ENCODE results near the gene ZNF48. TPM values are rescaled to one million over a fixed set of nuclear protein-coding genes. Genes with fewer than 3 reads are reported as not detected.

Gene ZNF48
- total RNA-seq, 2 donors from 2014 or later = 5.6 to 8.4 TPM

GRCh38 chr16:30398661-30399434, 3.6 kb downstream of the ZNF48 start:
- no peak for ATAC-seq
- no peak for DNase-seq
- intact Hi-C loops (cut with DNase I, micrococcal nuclease) = no loop called here

GRCh38 chr16:30399435-30400186, 4.4 kb downstream of the ZNF48 start:
- intact Hi-C loops (cut with DNase I, micrococcal nuclease) = no loop called here

DNA sequence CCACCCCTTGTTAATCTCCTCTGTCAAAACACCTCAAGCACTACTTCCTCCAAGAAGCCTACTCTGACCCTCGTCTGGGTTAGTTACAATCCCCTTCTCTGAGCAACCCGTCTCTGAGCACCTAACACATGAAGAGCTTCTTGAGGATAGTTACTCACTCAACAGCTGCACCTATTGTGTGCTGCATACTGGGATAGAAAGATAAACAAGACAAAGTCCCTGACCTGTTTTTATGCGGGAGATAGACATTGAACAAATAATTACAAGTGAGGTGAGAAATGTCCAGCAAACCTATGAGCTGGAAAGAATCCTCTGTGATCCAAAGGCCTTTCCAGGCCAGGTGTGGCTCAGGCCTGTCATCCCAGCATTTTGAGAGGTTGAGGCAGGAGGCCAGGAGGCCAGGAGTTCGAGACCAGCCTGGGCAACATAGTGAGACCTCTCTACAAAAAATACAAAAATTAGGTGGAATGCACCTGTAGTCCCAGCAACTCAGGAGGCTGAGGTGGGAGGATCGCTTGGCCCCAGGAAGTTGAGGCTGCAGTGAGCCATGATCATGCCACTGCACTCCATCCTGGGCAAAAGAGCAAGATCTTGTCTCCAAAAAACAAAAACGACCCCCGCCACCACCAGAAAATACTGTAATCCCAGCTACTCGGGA, 6.7 kb downstream of the ZNF48 start:
- ATAC-seq = peak; percentile 47
- intact Hi-C loops (cut with DNase I, micrococcal nuclease) = no loop called here
- DNase-seq = no peak

More at GRCh38 chr16:30399435-30400186, 4.4 kb downstream of the ZNF48 start:
- ATAC-seq = no peak
- DNase-seq = no peak

GRCh38 chr16:30406795-30407101, 11.5 kb downstream of the ZNF48 start:
- intact Hi-C loops (cut with DNase I, micrococcal nuclease) = no loop called here
- ATAC-seq (no peak), DNase-seq (no peak)

DNA sequence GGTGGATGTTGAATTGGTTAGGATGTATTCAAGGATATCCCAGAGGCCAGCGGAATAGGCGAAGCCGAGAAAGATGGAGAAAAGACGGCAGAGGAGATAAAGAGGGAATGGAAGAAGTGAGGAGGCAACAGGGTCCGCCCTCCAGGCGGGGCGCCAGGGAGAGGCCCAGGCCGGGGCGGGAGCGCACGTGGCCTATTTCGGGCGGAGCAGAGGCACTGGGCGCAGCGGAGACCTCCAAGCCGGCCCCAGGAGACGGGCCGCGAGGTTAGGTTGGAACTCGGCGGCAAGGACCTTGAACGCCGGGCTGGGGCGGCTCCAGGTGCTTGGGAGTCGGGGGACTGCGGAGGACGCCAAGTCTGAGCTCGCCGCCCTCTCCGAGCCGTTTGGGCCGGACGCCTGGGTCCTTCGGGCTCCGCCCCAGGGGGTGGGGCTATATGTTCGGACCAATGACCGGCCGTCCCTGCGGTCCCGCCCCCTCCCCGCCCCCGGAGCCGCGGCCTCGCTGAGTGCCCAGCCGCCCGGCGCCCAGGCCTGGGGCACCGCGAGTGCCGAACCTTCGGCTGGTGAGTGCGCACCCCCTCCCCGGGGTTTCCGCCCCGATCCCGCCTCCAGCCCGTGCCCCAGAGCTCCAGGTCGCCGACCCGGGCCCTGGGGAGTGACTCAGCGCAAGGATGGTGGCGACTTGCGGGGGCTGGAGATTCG, 12.0 kb downstream of the ZNF48 start, which contains the start of gene ZNF771:
TSS of gene ZNF771 (plus strand) at position 505 of the 702 bp plus-strand sequence. CDS start 448 bp downstream, outside the sequence.
- DNase-seq = peak; percentile 94 to 99
- intact Hi-C loops (cut with DNase I, micrococcal nuclease) = no loop called here
- peak; percentile 95 for ATAC-seq

GRCh38 chr16:30407804-30408534, 12.7 kb downstream of the ZNF48 start:
- ATAC-seq (no peak), DNase-seq (no peak)
- intact Hi-C loops (cut with DNase I, micrococcal nuclease) = no loop called here

DNA sequence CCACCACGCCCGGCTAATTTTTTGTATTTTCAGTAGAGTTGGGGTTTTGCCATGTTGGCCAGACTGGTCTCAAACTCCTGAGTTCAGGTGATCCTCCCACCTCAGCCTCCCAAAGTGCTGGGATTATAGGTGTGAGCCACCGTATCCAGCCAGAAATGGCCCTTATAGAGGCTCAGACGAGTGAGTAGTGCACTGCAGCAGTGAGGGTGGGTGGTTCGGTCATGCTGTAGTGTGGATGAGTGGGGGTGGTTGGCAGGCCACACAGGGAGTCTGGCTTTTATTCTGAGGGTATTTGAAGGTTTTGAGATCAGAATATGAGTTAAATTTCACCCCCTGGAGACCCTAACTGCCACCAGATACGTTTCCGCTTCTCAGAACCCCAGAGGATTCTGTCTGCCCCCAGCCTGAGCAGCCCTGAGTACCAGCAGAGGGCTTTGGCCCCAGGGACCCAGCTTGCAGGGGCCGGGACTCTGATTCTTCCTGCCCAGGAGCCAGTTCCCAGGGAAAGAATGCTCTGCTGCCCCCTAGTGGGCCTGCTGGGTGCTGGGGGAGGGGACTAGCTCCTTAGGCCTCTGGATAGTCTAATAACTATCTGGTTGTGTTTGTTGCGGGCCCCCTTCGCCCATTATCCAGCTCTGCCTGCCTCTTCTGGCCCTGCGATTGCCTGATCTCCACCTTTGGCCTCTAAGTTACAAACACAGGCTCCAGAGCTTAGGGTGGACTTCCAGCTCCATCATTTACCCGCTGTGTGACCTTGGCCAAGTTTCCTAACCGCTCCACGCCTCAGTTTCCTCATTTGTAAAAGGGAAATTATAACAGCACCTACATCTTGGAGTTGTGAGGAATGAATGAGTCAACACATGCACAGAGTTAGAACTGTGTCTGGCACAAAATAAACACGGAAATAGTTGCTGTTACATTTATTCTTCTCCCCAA, 14.2 kb downstream of the ZNF48 start:
- DNase-seq = peak; percentile 84 to 94
- intact Hi-C loops (cut with DNase I, micrococcal nuclease) = no loop called here
- ATAC-seq = peak; percentile 67

GRCh38 chr16:30413112-30413806, 18.0 kb downstream of the ZNF48 start:
- ATAC-seq (no peak), DNase-seq (no peak)
- intact Hi-C loops (cut with DNase I, micrococcal nuclease) = no loop called here

DNA sequence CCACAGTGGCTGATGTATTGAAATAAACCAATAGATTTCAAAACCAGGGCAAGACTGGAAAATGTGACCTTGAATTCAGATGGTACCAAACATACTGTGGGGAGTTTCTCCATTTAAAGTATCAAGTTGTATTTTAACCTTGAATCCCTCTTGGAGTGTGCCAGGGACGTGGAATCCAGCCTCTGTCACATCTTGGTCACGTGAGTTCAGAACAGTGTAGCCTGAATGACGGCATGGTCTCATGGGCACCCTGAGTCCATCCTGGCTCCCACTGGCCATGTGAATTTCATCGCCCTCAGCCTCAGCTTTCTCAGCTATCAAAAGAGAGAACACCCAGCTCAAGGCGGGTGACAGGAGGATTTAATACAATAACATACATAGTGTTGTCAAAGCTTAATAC, 18.9 kb downstream of the ZNF48 start:
- no peak for ATAC-seq
- no peak for DNase-seq
- intact Hi-C loops (cut with DNase I, micrococcal nuclease) = no loop called here

- DNase-seq = no peak
- intact Hi-C loops (cut with DNase I, micrococcal nuclease) = no loop called here
- ATAC-seq = no peak
Observed at GRCh38 chr16:30416047-30416603, 20.9 kb downstream of the ZNF48 start.

DNA sequence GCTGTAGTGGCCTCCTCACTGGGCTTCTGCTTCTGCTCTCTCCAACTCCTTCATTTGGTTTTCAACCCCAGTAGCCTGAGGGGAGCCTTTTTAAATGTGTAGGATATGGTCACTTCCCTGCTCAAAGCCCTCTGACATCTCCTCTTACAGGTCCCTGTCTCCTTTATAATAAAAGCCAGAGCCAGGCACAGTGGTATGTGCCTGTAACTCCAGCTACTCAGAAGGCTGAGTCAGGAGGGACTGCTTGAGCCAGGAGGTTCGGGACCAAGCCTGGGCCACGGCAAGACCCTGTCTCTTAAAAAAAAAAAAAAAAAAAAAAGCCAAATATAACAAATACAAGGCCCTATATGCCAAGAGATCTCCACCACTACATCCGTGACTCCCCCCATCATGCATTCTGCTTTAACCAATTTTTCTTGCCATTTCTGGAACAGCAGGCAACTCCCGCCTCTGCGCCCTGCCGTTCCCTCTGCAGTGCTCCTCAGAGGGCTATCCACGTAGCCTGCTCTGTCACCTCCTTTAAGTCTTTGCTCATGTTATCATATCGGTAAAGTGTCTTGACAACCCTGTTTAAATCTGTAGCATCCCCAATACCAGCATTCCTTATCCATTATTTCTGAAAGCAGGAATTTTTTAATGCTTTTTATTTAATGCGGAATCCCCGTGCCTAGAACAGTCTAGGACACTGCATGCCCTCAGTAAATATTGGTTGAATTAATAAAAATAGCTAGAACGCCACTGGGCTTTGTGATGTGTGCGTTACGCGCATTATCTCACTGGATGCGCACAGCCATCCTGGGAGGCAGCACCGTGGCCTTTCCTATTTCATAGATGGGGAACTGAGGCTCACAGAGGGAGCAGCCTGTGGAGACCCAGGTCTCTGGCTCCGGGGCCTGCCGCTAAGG, 21.7 kb downstream of the ZNF48 start:
- no peak for DNase-seq
- no peak for ATAC-seq
- intact Hi-C loops (cut with DNase I, micrococcal nuclease) = no loop called here

DNA sequence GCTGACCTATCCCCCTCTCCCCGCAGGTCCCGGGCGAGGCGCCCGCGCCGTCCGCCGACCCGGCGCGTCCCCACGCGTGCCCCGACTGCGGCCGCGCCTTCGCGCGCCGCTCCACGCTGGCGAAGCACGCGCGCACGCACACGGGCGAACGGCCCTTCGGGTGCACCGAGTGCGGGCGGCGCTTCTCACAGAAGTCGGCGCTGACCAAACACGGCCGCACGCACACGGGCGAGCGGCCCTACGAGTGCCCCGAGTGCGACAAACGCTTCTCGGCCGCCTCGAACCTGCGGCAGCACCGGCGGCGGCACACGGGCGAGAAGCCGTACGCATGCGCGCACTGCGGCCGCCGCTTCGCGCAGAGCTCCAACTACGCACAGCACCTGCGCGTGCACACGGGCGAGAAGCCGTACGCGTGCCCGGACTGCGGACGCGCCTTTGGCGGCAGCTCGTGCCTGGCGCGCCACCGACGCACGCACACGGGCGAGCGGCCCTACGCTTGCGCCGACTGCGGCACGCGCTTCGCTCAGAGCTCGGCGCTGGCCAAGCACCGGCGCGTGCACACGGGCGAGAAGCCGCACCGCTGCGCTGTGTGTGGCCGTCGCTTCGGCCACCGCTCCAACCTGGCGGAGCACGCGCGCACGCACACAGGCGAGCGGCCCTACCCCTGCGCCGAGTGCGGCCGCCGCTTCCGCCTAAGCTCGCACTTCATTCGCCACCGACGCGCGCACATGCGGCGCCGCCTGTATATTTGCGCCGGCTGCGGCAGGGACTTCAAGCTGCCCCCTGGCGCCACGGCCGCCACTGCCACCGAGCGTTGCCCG, 22.5 kb downstream of the ZNF48 start:
- DNase-seq (peak; percentile 85 to 90), ATAC-seq (peak; percentile 91)
- intact Hi-C loops (cut with DNase I, micrococcal nuclease) = no loop called here

DNA sequence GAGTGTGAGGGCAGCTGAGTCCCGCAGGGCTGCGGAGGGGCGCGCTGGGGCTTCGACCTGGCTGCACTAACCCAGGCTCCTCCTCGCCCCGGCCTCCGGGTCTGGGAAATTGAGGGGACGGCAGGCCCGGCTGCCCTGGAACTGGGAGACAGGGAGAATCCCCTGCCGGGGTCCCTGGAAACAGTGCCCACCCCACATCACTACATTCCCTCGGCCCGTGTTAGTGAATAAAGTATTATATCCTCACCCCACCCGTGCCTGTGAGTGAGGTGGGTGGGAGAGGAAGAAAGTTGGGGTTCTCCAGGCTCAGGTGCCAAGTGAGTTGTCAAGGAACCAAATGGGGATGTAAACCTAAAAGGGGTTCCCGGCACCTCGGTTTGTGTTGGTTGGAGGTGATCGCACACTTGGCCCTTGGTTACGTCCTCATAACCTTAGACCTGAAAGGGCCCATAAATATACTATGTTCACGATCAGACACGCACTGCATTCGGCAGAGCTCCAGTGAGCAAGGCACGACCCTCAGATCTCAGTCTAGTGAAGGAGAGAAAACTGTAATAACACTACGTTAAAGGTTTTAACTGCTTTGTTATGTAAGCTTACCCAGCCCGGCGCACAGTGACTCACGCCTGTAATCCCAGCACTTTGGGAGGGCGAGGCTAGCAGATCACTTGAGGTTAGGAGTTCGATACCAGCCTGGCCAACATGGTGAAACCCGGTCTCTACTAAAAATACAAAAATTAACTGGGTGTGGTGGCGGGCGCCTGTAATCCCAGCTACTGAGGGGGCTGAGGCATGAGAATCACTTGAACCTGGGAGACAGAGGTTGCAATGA, 23.3 kb downstream of the ZNF48 start:
- intact Hi-C loops (cut with DNase I, micrococcal nuclease) = no loop called here
- ATAC-seq (peak; percentile 18), DNase-seq (peak in 1 of 2 donors; percentile 33)

- ATAC-seq = no peak
- no peak for DNase-seq
- intact Hi-C loops (cut with DNase I, micrococcal nuclease) = loop anchor here in 1 of 2 donors (10.0 kb wide), 1 partner anchor 184 kb away; no protein-coding TSS in a partner anchor
Observed at GRCh38 chr16:30421010-30421409, 25.8 kb downstream of the ZNF48 start.

All from left colon (tissue), 2 donors.